Activated naive CD8-positive, alpha-beta T cell treated with anti-CD3 and anti-CD28 coated beads for 36 hours (primary cell): ENCODE data around the gene OTUB1. TPM values are rescaled to one million over a fixed set of nuclear protein-coding genes. Genes with fewer than 3 reads are reported as not detected.
"Not testable (repeated sequence)": the region's sequence is repeated elsewhere in the genome, so short reads cannot be mapped to it uniquely, and the experiment has no call there.

Experiments
- DNase-seq: peaks from one replicate; pipeline ENCODE4 v3.0.0; 2021
- H3K27ac Mint-ChIP-seq: one replicate; pipeline ENCODE4 v1.8.0; 2022; ENCODE audit warnings: mild to moderate bottlenecking, moderate library complexity, mixed read lengths
- H3K27me3 Mint-ChIP-seq: one replicate; pipeline ENCODE4 v1.8.0; 2022; ENCODE audit warnings: mild to moderate bottlenecking, mixed read lengths
- H3K36me3 Mint-ChIP-seq: one replicate; pipeline ENCODE4 v1.8.0; 2021; ENCODE audit warnings: mild to moderate bottlenecking, mixed read lengths
- H3K4me1 Mint-ChIP-seq: one replicate; pipeline ENCODE4 v1.8.0; 2021; ENCODE audit warnings: mixed read lengths
- H3K4me3 Mint-ChIP-seq: one replicate; pipeline ENCODE4 v1.8.0; 2022; ENCODE audit warnings: mild to moderate bottlenecking, moderate library complexity, mixed read lengths
- H3K9me3 Mint-ChIP-seq: one replicate; pipeline ENCODE4 v1.8.0; 2022; ENCODE audit warnings: mixed read lengths
- total RNA-seq, 2 experiments: library from RNA; stranded (reverse); gene quantifications; one replicate each; pipeline ENCODE4 v1.2.3, GENCODE V29; 2021

Gene OTUB1
- total RNA-seq, 2 experiments from 2014 or later = 70.5 to 72.0 TPM

GRCh38 chr11:63961608-63962412, 24.4 kb upstream of the OTUB1 start:
- Mint-ChIP-seq H3K4me1 (peaks cover 8% of the 10 kb centered on the region), H3K27ac (no peak overlapping the region), H3K36me3 (no peaks in the 10 kb centered on the region), H3K9me3 (no peaks in the 10 kb centered on the region), H3K4me3 (no peak overlapping the region), H3K27me3 (no peaks in the 10 kb centered on the region)
- no peak for DNase-seq

- not testable (repeated sequence) for H3K27me3 Mint-ChIP-seq, DNase-seq, H3K4me1 Mint-ChIP-seq, H3K36me3 Mint-ChIP-seq, H3K27ac Mint-ChIP-seq, H3K4me3 Mint-ChIP-seq, H3K9me3 Mint-ChIP-seq
Measured at GRCh38 chr11:63963895-63964294, 22.3 kb upstream of the OTUB1 start.

DNA sequence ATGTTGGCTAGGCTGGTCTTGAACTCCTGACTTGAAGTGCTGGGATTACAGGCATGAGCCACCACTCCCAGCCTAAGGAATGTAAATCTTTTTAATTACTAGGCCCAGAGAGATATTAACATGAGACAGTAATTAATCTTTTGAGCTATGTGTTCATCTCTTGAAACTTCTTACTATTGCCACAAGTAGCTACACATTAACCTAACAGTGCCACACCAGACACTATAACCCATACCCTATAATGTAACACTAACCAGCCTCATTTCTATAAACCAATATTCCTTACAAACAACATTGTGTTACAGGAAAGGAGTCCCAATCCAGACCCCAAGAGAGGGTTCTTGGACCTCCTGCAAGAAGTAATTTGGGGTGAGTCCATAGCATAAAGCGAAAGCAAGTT, 19.8 kb upstream of the OTUB1 start:
- Mint-ChIP-seq H3K36me3 (no peaks in the 10 kb centered on the region), H3K4me3 (no peak overlapping the region), H3K27me3 (no peaks in the 10 kb centered on the region), H3K4me1 (peaks cover 5% of the 10 kb centered on the region), H3K9me3 (no peaks in the 10 kb centered on the region), H3K27ac (no peak overlapping the region)
- DNase-seq = no peak

GRCh38 chr11:63969461-63969860, 16.8 kb upstream of the OTUB1 start:
- peaks cover 5% of the 10 kb centered on the region for H3K4me1 Mint-ChIP-seq
- peaks cover 3% of the 10 kb centered on the region for H3K9me3 Mint-ChIP-seq
- no peaks in the 10 kb centered on the region for H3K27me3 Mint-ChIP-seq
- DNase-seq = no peak
- no peak overlapping the region for H3K27ac Mint-ChIP-seq
- peaks cover under 1% of the 10 kb centered on the region for H3K36me3 Mint-ChIP-seq
- H3K4me3 Mint-ChIP-seq = no peak overlapping the region

DNA sequence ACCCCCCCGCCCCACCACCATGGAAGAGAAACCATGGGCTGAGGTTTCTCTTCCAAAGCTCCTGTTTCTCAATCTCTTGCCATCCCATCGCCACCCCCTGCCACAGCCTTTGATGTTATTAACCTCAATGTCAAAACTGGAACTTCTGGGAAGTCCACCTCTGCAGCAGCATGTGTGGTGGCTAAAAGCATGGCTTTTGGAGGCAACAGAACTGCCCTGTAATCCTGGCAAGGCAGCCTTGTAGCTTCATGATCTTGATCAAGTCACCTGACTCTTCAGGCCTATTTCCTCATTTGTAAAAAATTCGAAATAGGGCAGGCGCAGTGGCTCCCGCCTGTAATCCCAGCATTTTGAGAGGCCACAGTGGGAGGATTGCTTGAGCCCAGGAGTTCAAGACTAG, 15.3 kb upstream of the OTUB1 start:
- Mint-ChIP-seq H3K27me3 (no peaks in the 10 kb centered on the region), H3K4me1 (peaks cover 9% of the 10 kb centered on the region), H3K4me3 (no peak overlapping the region), H3K9me3 (peaks cover 3% of the 10 kb centered on the region), H3K27ac (no peak overlapping the region), H3K36me3 (peaks cover 9% of the 10 kb centered on the region)
- DNase-seq = no peak

- not testable (repeated sequence) for DNase-seq
- peak overlapping the region; percentile 97 for H3K4me3 Mint-ChIP-seq
Measured at GRCh38 chr11:63973912-63974258, 12.4 kb upstream of the OTUB1 start.

DNA sequence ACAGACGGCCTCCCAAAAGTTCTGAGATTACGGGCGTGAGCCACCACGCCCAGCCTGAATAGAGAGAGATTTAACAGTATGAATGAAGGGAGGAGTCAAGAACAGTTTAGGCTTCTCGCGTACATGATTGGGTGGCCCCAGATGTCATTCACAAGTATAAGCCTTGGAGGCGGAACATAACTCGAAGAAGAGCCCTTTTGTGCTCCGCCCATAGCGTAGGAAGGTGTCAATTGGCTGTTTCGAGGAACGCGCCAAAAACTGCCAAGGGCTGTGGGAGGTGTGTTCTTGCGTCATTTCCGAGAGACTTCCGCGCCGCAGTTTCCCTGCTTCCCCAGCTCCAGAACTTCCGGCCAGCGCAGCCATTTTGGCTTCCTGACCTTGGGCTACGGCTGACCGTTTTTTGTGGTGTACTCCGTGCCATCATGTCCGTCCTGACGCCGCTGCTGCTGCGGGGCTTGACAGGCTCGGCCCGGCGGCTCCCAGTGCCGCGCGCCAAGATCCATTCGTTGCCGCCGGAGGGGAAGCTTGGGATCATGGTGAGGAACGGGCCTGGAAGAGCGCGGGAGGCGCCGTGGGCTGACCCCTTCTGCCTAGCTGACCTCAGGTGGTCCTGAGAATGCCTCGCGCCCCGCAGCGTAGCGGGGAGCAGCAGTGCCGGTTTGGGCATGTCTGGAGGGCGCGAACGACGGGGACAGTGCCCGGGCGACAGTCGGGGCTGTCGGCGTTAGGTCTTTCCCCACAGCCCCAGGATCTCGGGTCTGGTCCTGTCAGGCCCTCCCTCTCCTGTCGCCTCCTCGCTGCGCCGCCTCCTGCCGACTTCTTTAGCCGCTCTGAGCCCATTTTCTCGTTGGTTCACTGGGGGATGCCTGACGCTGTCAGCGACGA, 11.7 kb upstream of the OTUB1 start, which contains the start of gene COX8A:
Gene COX8A (plus strand): TSS at position 362 of the 885 bp plus-strand sequence. CDS start 61 bp downstream, at position 423.
- H3K36me3 Mint-ChIP-seq = peaks cover 22% of the 10 kb centered on the region
- H3K4me1 Mint-ChIP-seq = peaks cover 19% of the 10 kb centered on the region
- peaks cover 3% of the 10 kb centered on the region for H3K9me3 Mint-ChIP-seq
- H3K27ac Mint-ChIP-seq = peak within 1 kb of the TSS; percentile 100
- H3K27me3 Mint-ChIP-seq = no peaks in the 10 kb centered on the region
- peak; percentile 93 for DNase-seq
- H3K4me3 Mint-ChIP-seq = peak within 1 kb of the TSS; percentile 97

More at GRCh38 chr11:63973912-63974258, 12.4 kb upstream of the OTUB1 start:
- not testable (repeated sequence) for H3K9me3 Mint-ChIP-seq, H3K27me3 Mint-ChIP-seq
- Mint-ChIP-seq H3K36me3 (peaks cover 22% of the 10 kb centered on the region), H3K27ac (peak overlapping the region; percentile 80), H3K4me1 (peaks cover 19% of the 10 kb centered on the region)

DNA sequence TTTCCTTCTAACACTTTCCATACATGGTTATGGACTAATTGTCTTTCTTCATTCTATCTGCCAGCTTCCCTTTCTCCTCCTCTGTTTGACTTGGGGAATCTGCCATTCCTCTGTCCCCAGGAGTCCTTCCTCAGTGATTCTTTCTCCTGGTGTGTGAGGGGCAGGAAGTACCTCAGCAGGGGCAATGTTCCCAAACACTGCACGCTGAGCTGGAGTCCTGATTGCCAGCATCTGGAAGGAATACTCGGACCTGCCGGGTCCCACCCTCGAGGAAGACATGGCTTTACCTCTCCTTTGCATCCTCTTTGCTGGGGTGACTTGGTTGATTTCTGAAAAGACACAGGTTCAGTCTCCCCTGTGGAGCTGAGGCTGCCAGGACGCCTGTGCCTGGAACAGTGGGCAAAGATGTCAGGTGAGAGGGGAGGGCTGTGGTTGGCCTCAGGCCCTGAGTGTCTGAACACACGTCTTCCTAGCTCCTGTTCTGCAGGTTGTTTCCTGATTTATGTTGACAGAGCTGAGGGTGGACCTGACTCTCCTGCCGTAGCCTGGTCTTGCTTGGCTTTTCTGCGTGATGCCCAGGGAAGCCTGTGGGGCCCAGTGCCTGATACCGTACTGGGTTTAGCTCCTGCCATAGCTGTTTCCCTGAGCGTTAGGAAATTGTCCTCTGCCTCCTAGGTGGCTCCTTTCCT, 7.5 kb upstream of the OTUB1 start:
- H3K36me3 Mint-ChIP-seq = peaks cover 22% of the 10 kb centered on the region
- H3K27me3 Mint-ChIP-seq = no peaks in the 10 kb centered on the region
- H3K4me3 Mint-ChIP-seq = peak overlapping the region; percentile 18
- no peaks in the 10 kb centered on the region for H3K9me3 Mint-ChIP-seq
- H3K4me1 Mint-ChIP-seq = peaks cover 20% of the 10 kb centered on the region
- DNase-seq = no peak
- peak overlapping the region; percentile 16 for H3K27ac Mint-ChIP-seq

- H3K27ac Mint-ChIP-seq = no peak overlapping the region
- peaks cover 22% of the 10 kb centered on the region for H3K36me3 Mint-ChIP-seq
- no peak for DNase-seq
- H3K9me3 Mint-ChIP-seq = no peaks in the 10 kb centered on the region
- H3K4me3 Mint-ChIP-seq = no peak overlapping the region
- peaks cover 17% of the 10 kb centered on the region for H3K4me1 Mint-ChIP-seq
- no peaks in the 10 kb centered on the region for H3K27me3 Mint-ChIP-seq
Measured at GRCh38 chr11:63979426-63979825, 6.8 kb upstream of the OTUB1 start.

DNA sequence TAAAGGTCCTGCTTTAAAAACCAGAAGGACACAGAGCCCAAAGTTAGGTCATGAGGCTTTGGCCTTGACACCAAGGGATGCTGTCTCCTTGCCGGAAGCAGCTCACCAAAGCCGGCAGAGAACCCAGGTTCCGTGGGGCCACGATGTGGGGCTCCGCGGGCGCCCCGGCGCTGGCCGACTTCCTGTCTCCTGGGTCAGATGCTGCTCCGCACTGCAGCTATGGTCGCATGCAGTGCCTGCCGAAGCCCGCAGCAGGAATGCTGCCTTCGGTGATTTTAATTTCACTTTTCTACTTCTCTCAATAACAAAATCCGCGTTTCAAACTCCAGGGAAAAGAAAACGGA, 454 bp upstream of the OTUB1 start:
- peaks cover 26% of the 10 kb centered on the region for H3K4me1 Mint-ChIP-seq
- no peaks in the 10 kb centered on the region for H3K9me3 Mint-ChIP-seq
- H3K4me3 Mint-ChIP-seq = peak overlapping the region; percentile 92
- no peaks in the 10 kb centered on the region for H3K27me3 Mint-ChIP-seq
- DNase-seq = peak; percentile 79
- H3K36me3 Mint-ChIP-seq = peaks cover 15% of the 10 kb centered on the region
- peak overlapping the region; percentile 95 for H3K27ac Mint-ChIP-seq

- H3K9me3 Mint-ChIP-seq = no peaks in the 10 kb centered on the region
- H3K36me3 Mint-ChIP-seq = peaks cover 22% of the 10 kb centered on the region
- no peaks in the 10 kb centered on the region for H3K27me3 Mint-ChIP-seq
- peak overlapping the region; percentile 20 for H3K27ac Mint-ChIP-seq
- peaks cover 28% of the 10 kb centered on the region for H3K4me1 Mint-ChIP-seq
- no peak for DNase-seq
- peak overlapping the region; percentile 81 for H3K4me3 Mint-ChIP-seq
Measured at GRCh38 chr11:63986932-63987513, 785 bp downstream of the OTUB1 start.

GRCh38 chr11:63991558-63991957, 5.3 kb downstream of the OTUB1 start:
- no peak overlapping the region for H3K4me3 Mint-ChIP-seq
- H3K27me3 Mint-ChIP-seq = no peaks in the 10 kb centered on the region
- H3K9me3 Mint-ChIP-seq = no peaks in the 10 kb centered on the region
- H3K4me1 Mint-ChIP-seq = peaks cover 18% of the 10 kb centered on the region
- H3K27ac Mint-ChIP-seq = no peak overlapping the region
- H3K36me3 Mint-ChIP-seq = peaks cover 26% of the 10 kb centered on the region
- no peak for DNase-seq

DNA sequence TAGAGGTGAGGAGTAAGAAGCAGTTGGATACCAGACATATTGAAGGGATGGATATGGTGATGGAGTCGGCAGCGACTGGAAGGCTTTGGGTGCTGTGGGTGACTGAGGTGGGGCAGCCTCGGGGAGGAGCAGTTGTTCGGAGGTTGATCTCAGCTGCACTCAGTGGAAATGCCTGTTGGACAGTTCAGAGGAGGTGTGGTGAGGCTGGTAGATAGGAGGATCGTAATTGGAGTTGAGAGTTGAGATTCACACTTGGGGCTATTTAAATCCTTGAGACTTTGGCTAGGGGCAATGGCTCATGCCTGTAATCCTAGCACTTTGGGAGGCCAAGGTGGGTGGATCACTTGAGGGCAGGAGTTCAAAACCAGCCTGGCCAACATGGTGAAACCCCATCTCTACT, 6.9 kb downstream of the OTUB1 start:
- DNase-seq = no peak
- H3K4me1 Mint-ChIP-seq = peaks cover 9% of the 10 kb centered on the region
- H3K9me3 Mint-ChIP-seq = no peaks in the 10 kb centered on the region
- H3K27ac Mint-ChIP-seq = no peak overlapping the region
- no peak overlapping the region for H3K4me3 Mint-ChIP-seq
- H3K27me3 Mint-ChIP-seq = no peaks in the 10 kb centered on the region
- H3K36me3 Mint-ChIP-seq = peaks cover 33% of the 10 kb centered on the region

DNA sequence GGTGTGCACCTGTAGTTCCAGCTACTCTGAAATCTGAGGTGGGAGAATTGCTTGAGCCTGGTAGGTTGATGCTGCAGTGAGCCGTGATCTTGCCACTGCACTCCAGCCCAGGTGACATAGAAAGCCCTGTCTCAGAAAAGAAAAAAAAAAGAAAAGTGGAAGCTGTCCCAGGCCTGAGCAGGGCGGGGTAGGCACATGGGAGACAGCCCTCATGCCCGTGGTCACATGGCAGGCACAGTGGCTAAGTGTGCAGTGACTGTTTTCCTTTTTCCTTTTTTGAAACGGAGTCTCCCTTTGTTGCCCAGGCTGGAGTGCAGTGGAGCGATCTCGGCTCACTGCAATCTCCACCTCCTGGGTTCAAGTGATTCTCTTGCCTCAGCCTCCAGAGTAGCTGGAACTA, 7.8 kb downstream of the OTUB1 start:
- peaks cover 2% of the 10 kb centered on the region for H3K27me3 Mint-ChIP-seq
- DNase-seq = no peak
- H3K9me3 Mint-ChIP-seq = no peaks in the 10 kb centered on the region
- peaks cover 30% of the 10 kb centered on the region for H3K36me3 Mint-ChIP-seq
- H3K4me1 Mint-ChIP-seq = peaks cover 5% of the 10 kb centered on the region
- H3K27ac Mint-ChIP-seq = no peak overlapping the region
- no peak overlapping the region for H3K4me3 Mint-ChIP-seq

GRCh38 chr11:63996512-63996911, 10.3 kb downstream of the OTUB1 start:
- H3K36me3 Mint-ChIP-seq = peaks cover 22% of the 10 kb centered on the region
- H3K27me3 Mint-ChIP-seq = peaks cover 2% of the 10 kb centered on the region

More at GRCh38 chr11:63996512-63996911, 10.3 kb downstream of the OTUB1 start:
- H3K4me3 Mint-ChIP-seq = no peak overlapping the region
- peaks cover 3% of the 10 kb centered on the region for H3K4me1 Mint-ChIP-seq
- H3K27ac Mint-ChIP-seq = no peak overlapping the region
- DNase-seq = no peak
- no peaks in the 10 kb centered on the region for H3K9me3 Mint-ChIP-seq
